ENCODE results near the gene CHRNG. TPM values are rescaled to one million over a fixed set of nuclear protein-coding genes. Genes with fewer than 3 reads are reported as not detected.
A peak's percentile ranks its signal among the peaks of the same experiment; 100 is the strongest.

CHRNG gene, protein sequence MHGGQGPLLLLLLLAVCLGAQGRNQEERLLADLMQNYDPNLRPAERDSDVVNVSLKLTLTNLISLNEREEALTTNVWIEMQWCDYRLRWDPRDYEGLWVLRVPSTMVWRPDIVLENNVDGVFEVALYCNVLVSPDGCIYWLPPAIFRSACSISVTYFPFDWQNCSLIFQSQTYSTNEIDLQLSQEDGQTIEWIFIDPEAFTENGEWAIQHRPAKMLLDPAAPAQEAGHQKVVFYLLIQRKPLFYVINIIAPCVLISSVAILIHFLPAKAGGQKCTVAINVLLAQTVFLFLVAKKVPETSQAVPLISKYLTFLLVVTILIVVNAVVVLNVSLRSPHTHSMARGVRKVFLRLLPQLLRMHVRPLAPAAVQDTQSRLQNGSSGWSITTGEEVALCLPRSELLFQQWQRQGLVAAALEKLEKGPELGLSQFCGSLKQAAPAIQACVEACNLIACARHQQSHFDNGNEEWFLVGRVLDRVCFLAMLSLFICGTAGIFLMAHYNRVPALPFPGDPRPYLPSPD
- total RNA-seq = not detected

DNA sequence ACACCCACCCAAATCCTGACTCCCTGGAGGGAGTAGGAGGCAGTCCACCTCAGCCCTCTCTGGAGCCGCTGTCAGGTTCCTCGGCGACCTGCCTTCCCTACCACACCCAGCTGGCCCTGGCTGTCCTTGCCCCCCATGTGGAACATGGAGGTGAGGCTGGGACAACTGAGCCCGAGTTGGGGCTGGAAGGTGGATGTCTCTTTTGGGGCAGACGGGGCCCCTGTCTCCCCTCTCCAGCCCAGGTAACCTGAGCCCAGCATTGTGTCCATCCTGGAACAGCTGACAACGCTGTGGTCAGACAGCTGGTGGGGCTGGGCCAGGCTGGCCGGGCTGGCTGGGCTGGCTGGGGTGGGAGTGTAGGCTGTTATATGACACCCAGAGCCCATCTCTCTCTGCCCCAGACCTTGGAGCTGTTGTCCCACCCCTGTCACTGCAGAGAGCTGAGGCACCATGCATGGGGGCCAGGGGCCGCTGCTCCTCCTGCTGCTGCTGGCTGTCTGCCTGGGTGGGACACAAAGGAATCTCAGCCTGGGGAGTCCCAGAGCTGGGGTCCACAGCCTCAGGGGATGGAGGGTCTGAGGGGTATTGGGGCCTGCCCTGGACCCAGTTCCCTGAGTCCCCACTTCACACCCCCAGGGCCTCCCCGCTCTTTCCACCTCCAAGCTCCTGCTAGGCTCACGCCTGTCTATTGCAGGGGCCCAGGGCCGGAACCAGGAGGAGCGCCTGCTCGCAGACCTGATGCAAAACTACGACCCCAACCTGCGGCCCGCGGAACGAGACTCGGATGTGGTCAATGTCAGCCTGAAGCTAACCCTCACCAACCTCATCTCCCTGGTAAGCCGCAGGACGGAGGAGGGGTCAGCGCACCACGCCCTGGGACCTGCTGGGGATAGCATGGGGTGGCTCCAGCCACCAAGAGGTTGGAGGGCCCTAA lies at the start of gene CHRNG:
Gene CHRNG, plus strand, starts transcription at position 395 of the 934 bp plus-strand sequence. Its CDS starts 56 bp downstream, at position 451.
- no peak for DNase-seq (ENCODE audit: low read depth in 2 of 3, low spot score in 2 of 3)

DNA sequence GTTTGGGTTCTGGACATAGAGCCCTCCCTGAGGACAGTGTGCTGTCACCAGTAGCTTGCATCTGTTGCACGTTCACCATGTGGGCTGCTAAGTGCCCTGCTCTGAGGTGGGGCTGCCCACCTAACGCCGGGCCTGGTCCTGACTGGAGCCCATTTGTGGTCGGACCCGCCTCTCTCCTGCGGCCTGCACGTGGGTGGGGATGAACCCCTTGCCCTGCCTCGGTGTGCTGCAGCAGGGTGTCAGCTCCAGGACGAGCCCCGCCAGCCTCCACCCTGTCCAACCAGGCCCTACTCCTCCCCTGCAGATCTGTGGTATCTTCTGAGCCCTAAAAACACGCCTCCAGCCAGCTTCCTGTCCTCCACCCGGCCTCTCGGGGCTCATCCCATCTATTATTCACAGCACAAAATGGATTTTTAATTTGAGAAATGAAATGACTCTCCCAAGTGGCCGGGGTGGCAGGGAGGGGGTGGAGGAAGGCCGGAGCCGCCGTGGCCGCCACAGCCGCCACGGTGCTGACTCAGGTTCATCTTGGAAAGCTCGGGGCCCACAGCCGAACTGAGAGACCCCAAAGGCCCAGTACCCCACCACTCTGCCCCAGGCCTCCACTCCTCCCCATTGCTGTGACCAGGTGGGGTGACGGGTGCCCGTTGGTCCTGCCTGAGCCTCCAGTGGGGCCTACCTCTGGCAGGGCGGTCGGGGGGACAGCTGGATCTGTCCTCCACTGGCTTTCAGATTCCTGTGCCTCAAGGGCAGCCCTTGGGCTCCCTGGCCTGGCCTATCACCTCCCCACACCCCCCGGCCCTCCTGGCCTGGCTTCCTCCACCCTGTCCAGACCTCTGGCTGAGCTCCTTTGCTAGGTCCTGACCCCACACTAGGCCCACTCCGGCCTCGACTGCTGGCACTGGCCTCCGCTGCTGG lies 49.0 kb upstream of the CHRNG start:
- no peak for DNase-seq (ENCODE audit: low read depth in 2 of 3, low spot score in 2 of 3)

DNA sequence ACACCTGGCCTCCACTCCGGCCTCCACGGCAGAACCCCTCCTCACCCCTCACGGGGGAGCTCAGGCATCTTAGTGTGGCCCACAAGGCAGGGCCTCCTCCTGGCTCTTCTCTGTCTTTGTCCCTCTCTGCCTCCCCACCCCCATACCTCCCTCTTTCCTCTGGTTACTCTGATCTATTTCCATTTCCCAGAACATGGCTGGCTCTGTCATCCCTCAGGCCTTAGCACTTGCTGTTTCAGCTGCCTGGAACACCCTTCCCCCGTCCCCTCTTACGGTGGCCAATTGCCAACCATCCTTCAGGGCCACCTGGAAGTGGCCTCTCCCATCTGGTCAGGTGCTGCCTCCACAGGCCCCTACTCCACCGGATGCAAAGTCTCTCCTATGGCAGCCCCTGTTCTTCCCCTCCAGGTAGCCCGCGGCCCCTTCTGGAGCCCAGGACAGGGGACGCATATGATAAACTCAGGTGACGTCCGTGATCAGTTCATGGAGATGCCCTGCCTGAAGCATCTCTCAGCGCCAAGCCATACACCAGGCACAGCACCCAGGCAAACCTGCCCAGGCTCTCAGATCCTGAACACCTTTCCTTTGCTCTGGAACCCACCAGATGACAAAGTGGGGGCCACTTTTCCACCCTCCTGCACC lies 48.2 kb upstream of the CHRNG start:
- DNase-seq (ENCODE audit: low read depth in 2 of 3, low spot score in 2 of 3) = no peak

DNA sequence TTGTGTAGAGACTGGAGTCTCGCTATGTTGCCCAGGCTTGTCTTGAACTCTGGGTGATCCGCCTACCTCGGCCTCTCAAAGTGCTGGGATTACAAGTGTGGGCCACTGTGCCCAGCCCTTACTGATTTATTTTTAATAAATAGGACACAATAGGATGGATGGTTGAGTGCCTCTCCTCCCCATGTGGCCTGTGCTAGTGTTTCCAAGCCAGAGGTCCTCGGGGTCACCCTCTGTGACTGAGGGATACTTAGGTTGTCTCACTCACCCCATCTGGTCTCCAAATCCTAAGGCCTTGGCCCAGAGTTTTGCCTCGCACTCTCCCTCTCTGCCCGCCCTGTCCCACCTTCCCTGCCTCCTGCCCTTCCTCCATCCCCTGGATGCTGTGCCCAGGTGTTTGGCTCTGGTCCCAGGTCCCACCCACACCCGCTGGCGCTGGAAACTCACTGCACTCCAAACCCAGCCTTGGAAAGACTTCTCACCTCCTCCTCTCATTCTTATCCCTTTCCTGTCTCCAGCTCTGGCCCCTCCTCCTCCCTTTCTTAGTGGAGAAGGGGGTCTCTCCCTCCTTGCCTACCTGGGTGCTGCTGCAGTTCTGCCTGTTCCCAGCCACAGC lies 47.1 kb upstream of the CHRNG start:
- no peak for DNase-seq (ENCODE audit: low read depth in 2 of 3, low spot score in 2 of 3)

DNA sequence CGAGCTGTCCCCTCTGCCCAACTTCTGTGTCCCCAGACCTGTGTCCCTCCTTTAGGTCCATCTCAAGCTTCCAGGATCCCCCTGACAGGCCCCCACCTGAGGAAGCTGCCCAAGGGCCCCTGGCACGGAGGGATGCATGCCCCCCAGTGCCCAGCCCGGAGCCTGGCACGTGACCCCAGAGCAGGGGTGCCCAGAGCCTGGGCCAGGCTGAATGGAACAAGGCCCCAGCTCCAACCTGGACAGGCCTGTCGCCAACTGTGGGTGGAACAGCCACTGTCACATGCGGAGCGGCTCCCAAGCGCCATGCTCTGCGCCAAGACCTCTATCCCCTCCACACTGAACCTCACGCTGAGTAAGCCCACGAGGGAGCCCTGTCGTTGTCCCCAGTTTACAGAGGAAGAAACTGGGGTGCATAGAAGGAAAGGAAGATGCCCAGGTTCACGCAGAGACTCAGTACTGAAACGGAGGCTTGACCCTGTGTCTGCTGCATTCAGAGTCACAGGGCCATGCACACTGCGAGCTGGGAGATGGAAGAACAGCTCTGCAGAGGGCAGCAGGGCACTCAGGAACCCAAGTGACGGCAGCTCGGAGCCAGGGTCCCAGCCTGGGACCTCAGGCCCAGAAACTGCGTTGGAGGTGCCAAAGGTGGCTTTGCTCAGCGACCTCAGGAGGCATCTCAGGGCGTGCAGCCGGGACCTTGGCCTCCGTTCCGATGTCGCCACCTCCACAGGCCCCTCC lies 46.4 kb upstream of the CHRNG start:
- DNase-seq (ENCODE audit: low read depth in 2 of 3, low spot score in 2 of 3) = no peak

DNA sequence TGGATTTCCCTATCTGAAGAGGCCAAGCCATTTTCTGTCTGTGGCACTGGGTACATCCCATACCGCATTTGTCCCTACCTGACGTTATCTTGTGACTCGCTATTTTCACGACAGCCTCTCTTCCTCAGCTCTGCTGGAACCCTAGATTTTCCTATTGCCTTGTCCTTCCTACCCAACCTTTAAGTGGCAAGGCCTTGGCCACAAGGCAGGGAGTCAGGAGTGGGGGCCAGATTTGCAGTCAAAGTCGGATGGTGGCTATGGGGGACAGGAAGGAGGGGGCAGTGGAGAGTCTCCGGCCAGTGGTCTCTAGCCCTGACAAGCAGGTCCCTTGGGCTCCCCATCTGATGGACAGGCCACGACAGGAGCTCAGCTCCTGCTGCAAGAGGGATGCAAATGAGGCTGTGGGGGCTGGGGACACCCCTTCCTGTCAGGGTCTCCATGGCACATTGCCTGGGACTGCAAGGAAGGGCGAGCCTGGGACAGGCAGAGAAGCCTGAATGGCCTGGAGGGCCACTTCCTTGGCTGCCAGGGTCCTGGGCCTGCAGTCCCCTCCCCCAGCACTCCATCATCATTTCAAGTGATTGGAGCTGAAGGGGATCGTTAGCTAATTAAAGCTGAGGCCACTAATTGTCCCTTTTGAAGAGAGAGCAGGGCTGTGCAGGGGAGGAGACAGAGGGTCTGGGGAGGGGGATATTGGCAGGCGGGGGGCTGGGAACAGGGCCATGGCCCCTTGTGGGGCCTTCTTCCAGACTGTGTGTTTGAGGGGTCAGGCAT lies 45.6 kb upstream of the CHRNG start:
- DNase-seq (ENCODE audit: low read depth in 2 of 3, low spot score in 2 of 3) = no peak

DNA sequence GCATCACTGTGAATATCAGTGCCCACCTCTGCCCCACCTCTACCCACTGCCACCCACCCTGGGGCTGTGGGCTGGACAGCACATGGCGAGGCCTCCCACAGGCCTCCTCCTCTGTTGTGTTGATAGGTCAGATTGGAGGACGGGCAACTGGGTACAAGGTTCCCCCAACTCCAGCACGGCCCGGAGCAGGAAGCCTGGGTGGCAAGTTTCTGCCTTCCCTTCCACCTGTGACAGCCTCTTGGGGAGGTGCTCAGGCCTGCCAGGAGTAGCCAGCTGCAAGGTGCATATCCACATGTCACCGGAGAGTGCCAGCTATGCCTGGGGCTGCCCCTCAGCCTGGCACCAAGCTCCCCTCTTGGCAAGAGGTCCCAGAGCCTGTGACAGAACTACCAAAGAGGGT lies 45.0 kb upstream of the CHRNG start:
- no peak for DNase-seq (ENCODE audit: low read depth in 2 of 3, low spot score in 2 of 3)

DNA sequence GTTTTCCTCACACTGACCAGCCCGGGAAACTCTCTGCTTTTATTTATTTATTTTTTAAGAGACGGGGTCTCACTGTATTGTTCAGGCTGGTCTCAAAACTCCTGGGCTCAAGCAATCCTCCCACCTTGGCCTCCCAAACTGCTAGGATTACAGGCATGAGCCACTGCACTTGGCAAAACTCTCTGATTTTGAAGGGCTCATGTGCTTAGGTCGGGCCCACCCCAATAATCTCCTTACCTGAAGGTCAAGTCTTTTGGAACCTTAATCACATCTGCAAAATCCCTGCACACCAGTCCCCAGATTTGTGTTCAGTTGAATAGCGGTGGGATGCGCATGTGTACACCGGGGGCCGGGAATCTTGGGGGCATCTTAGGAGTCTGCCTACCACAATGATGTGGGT lies 44.2 kb upstream of the CHRNG start:
- DNase-seq (ENCODE audit: low read depth in 2 of 3, low spot score in 2 of 3) = no peak

DNA sequence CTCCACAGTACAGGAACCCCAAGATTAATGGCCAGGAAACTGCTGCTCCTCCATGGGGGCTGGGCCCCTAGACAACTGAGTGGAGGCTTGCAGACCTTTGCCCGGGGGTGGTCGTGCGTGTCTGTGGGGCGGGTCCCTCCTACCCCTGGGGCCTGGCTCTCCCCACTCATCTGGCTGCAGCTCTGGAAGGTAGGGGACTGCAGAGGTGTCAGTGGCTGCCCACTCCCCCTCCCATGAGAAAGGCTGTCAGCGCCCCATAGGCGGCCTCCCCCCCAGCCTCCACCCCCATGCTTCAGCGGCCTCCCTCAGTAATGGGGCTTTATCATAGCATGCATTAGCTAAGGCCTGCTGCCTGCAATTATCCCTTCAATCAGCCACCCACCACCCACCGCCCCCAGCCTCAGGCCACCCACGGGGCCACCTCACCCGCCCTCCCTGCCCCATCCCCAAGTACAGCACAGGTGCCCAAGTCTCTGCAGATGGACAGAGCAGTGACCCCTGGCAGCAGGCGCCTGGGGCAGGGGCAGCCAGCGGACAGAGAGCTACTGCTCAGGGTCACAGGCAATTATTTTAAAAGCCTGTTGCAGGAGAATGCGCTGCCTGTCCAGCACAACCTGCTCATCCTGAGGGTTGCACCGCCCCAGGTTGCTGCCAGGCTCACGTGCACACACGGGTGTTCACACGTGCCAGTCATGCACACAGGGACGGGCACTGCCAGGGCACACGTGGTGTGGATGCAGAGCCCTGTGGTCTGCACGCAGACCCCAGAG lies 42.8 kb upstream of the CHRNG start:
- no peak for DNase-seq (ENCODE audit: low read depth in 2 of 3, low spot score in 2 of 3)

DNA sequence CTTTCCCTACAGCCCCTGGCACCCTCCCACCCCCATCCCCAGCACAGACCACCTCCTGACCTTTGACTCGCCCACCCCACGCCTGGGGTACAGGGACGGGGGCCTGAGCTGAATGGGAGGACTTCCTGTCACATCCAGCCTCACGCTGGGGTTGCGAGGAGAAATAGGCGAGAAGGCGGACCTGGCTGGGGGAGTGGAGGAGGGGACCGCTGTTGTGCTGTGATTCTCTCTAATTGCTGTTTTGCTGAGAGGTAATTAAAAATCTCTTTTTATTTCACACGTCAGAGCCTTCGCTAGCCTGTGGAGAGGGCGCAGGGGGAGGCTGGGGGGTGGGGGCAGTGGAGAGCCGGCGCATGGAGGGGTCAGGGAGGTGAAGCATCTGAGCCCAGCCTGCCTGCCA lies 42.1 kb upstream of the CHRNG start:
- DNase-seq (ENCODE audit: low read depth in 2 of 3, low spot score in 2 of 3) = no peak

DNA sequence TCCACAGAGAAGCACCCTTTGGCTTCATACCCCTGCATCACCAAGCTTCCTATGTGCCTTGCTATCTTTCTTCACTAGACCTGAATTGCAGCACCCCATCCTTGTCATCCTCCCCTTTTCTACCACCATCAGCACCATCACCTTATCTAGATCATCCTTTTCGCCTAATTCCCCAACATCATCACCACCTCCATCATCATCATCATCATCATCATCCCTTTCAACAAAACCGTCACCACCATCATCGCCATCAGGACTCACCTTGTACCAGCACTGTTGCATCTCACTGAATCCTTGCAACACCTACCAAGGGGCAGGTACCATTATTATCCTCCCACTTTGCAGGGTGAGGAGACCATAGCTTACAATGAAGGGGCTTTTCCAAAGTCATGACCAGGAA lies 41.0 kb upstream of the CHRNG start:
- no peak for DNase-seq (ENCODE audit: low read depth in 2 of 3, low spot score in 2 of 3)

DNA sequence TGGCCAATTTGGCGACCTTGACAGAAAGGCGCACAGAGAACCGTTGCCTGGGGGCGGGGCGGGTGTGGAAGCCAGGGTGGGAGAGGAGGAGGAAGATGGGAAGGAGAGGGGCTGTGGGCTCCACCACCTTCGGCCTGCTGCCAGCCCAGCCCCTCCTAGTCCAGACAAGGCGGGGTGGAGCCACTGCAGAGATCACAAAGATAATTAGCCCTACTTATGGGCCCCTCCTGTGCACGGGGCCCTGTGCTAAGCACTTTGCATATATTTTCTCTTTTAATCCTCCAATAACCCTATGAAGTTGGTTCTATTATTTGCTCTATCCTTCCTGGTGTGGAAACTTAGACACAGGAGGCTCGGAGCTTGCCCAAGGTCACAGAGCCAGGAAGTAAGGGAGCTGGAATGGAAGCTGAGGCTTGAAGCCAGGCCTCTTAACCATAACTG lies 38.1 kb upstream of the CHRNG start:
- no peak for DNase-seq (ENCODE audit: low read depth in 2 of 3, low spot score in 2 of 3)

DNA sequence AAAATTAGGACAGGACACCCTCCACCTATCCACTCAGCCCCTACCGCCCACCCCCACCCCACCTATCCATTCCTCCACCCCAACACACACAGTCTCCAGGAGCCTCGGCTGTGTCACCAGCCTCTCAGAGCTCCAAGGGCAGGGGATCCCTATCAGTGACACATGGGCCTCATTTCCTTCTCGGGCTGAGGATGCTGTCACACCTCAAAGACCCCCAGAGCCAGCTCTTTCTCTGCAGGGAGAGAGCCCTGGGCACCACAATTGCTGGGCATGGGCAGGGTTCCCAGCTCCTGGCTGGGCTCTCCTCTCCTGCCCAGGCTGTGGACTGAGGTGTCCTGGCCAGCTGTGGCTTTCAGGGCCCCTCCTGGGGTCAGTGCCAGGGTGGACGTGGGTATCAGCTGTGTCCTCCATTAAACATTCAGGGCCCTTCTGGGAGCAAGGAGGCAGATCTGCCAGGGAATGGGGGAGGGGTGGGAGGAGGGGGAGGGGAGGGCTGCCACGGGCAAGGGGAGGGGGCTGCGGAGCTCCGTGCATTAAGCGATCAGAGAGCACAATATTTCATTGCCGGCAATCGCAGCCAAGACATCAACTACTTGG lies 37.6 kb upstream of the CHRNG start:
- no peak for DNase-seq (ENCODE audit: low read depth in 2 of 3, low spot score in 2 of 3)

DNA sequence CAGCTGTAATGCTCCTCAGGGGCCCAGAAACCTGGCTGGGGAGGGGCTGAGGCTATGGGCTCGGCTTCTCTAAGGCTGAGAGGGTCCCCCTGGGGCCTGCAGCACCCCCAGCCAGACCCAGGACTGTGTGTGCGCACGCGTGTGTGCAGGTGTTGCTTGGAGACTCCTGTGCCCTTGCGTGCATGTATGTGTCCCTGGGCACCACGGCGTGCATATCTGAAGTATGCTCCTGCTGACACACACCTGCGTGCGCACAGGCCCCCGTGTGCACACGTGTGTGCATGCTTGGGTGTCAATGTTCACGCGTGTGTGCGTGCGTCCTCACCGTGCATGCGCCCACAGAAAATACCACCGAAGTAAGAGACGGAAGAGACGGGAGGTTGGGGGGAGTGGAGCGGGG lies 37.0 kb upstream of the CHRNG start:
- DNase-seq (ENCODE audit: low read depth in 2 of 3, low spot score in 2 of 3) = peak in 2 of 3 donors; percentile 21 to 48

DNA sequence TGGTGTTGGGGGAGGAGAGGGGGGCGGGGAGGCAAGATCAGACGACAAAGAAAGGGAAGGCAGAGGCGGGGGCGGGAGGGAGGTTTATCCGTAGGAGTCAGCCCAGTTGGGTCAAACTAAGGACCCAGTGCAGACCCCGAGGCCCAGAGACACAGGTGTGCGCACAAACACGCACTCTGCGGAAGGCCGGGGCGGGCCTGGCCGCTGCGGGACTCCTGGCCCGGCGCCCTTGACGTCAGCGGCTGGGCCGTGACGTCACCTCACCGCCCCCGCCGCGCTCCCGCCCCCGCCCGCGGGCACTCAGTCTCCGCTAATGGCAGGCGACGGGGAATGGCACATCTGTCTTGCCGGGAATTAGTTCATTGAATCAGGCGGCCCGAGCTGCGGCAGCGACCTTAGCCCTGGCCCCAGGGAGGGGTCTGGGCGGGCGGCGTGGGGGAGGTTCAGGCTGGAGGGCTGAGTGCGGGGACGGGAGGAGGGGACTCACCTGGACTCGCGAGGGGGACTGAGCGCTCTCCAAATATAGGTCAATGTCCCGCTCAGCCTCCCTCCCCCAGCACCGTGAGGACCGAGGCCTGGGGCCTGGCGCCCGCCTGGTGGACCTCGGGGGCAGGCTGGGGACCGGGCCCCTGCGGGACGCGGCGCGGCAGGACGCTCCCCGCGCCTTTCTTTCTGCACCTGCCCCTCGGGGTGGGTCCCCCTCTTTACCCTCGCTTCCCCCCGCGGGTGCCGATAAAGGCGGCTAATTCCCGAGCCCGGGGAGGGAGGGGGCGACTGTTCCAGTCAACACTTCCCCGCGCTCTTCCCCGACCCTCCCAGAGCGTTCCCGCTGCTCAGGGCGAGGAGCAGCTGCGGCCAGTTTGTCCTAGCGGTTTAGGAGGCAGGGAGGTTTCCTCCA lies 36.3 kb upstream of the CHRNG start:
- DNase-seq (ENCODE audit: low read depth in 2 of 3, low spot score in 2 of 3) = peak; percentile 29 to 50 (median 37)

DNA sequence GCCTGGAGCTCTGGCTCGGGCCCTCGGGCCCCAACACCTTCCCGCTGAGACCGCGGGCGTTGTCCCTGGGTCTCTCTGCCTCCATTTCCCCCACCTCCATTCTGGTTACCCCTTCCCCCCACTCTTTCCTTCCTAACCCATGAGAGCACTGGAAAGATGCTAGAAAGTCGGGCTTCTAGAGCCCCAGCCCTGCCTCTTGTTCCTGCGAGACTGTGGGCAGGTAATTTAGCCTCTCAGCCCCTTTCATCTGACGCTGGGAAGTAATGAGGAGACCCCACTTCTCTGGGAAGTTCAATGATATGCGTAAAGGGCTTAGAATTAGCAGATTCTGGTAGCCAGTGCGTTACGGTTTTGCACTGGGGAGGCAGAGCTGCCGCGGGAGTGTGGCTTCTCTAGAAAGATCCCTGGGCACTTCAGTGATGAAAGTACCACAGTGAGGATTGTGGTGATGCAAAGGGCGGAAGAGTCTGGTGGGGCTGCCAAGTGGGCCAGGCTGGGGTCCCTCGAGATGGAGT lies 35.6 kb upstream of the CHRNG start:
- DNase-seq (ENCODE audit: low read depth in 2 of 3, low spot score in 2 of 3) = no peak
